Fibroblast of gingiva (primary cell): ENCODE results near the gene TTC36.
"Not testable (repeated sequence)": the region's sequence is repeated elsewhere in the genome, so short reads cannot be mapped to it uniquely, and the experiment has no call there.

Experiments
- DNase-seq: peaks from one replicate; pipeline ENCODE4 v3.0.0-alpha.2; 2011; ENCODE audit warnings: low read depth

The TTC36 gene

DNA sequence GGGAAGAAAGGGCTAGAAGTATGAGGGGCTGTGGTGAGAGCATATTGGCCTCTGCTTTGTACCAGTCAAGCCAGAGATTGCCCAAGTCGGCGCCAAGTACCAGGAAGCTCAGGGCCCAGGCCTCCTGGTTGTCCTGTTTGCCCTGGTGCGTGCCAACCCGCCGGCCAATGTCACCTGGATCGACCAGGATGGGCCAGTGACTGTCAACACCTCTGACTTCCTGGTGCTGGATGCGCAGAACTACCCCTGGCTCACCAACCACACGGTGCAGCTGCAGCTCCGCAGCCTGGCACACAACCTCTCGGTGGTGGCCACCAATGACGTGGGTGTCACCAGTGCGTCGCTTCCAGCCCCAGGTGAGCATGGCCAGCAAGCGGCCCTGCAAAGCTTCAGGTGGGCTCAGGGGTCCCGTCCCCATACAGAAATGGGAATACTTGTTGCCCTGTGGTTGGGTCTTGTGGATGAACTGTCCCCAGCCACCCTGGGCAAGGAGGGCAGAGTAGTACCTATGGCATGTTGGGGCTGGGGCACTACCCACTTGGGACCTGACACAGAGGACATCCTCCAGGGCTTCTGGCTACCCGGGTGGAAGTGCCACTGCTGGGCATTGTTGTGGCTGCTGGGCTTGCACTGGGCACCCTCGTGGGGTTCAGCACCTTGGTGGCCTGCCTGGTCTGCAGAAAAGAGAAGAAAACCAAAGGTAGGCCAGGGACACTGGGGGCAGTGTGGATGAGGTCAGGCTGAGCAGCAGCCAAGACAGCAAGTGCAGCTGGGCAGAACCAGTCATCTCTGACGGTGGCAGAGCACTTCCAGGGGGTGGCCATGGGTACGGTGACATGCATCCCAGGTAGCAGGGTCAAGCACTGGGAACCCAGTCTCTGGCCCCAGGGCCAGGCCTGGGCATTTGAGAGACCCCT is 5.8 kb downstream of the TTC36 start:
- DNase-seq, result no peak

DNA sequence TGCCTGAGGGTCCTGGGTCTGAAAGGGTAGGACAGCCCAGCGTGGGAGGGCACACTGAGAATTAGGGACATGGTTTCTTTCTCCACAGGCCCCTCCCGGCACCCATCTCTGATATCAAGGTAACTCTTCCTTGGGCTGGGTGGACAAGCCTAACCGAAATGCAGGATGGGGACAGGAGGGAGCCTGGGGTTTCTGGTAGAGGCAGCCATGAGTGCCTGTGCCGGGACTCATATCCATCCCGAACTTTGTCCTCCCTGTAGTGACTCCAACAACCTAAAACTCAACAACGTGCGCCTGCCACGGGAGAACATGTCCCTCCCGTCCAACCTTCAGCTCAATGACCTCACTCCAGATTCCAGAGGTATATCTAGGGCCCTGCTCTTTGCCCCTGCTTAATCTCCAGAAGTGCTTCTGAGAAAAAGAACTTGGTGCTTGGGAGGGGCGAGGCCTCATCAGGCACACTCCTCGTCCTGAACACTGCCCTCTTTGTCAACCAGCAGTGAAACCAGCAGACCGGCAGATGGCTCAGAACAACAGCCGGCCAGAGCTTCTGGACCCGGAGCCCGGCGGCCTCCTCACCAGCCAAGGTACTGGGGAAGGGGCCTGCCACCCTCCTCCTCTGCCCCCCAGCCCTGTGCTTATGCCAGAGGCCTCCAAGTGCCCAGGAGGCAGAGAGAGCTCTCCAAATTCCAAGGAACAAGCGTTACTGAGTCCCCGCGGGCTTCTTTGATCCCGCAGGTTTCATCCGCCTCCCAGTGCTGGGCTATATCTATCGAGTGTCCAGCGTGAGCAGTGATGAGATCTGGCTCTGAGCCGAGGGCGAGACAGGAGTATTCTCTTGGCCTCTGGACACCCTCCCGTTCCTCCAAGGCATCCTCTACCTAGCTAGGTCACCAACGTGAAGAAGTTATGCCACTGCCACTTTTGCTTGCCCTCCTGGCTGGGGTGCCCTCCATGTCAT is 6.8 kb downstream of the TTC36 start:
- no peak for DNase-seq

DNA sequence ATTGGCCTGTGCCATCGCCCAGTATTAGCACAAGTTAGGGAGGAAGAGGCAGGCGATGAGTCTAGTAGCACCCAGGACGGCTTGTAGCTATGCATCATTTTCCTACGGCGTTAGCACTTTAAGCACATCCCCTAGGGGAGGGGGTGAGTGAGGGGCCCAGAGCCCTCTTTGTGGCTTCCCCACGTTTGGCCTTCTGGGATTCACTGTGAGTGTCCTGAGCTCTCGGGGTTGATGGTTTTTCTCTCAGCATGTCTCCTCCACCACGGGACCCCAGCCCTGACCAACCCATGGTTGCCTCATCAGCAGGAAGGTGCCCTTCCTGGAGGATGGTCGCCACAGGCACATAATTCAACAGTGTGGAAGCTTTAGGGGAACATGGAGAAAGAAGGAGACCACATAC is 8.0 kb downstream of the TTC36 start:
- no peak for DNase-seq

DNA sequence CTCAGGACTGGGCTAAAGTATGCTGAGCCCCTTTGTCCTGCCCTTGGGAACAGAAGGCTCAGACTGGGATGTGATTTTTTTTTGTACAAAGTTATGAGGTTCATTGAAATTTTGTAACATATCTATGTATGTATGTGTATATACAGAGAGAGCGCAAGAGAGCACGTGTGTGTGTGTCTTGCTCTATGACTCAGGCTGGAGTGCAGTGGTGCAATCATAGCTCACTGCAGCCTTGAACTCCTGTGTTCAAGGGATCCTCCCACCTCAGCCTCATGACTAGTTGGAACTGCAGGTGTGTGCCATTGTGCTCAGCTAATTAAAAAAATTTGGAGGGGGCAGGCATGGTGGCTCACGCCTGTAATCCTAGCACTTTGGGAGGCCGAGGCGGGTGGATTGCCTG is 9.5 kb downstream of the TTC36 start:
- DNase-seq, result no peak

DNA sequence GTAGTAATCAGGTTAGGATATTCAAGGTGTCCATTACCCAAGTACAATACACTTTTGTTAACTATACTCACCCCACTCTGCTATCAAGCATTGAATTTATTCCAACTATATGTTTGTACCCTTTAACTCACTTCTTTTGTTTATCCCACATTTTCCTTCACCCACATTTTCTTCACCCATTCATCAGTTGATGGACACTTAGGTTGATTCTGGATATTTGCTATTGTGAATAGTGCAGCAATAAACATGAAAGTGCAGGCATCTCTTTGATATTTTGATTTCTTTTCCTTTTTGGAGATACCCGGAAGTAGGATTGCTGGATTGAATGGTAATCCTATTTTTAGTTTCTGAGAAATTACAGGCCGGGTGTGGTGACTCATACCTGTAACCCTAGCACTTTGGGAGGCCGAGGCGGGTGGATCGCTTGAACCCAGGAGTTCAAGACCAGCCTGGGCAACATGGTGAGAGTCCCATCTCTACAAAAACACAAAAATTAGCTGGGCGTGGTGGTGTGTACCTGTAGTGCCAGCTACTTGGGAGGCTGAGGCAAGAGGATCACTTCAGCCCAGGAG is 10.2 kb downstream of the TTC36 start:
- DNase-seq, result no peak

DNA sequence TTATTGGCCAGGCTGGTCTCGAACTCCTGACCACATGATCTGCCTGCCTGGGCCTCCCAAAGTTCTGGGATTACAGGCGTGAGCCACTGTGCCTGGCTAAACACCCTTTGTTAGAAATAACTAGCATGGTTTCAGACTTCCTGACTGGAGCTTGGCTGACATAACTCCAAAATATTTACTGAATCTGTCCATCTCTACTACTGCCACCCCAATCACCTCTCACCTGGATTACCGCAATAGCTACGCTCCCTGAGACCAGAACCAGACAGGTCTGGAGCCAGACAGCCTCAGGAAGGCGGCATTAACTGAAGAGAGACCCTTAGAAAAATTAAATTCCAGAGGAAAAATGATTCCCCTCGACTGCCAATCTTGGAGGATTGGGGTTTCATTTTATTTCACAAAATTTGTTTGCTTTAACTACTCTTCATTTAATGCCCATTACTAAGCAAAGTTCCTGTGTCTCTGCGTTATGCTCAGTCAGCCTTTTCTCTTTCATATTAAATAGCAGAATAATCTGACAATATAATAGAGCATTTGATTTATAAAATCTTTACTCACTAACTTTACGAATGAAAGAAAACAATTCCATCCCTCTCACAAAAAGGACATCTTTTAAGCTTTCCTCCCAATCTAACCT is 16.9 kb downstream of the TTC36 start:
- no peak for DNase-seq

DNA sequence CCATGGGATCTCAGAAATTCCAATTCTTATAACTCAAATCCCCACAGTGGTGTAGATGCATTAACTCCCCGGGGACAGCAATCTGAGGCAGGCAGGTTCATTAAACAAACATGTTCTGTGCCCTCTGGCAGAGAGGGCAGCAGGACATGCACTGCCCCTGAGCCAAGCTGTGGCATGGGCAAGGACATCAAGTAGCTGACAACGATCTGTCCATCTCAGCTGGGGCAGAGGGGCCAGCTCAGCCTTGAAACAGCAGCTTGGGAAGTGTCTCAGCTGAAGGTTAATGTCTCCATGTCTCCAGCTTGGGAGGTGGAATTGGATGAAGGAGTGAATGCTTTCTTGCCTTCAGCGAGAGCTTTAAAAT is 17.4 kb downstream of the TTC36 start:
- DNase-seq, result no peak

DNA sequence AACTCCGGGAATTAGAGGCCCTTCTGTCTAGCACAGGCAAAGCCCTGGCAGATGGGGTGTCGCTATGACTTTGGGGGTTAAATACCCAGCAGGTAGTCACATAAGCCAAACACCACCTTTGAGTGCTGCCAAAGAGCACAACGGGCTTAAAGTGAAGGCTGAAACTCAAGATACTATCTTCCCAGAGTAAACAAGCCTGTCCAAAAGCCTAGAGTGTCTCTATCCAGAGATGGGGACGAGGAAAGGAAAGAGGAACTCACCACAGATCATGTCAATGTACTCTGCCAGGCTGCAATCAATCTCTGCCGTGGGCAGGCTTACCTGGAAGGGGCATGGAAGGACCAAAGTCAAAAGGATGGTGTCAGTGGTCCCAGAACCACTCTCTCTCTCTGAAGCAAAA is 18.3 kb downstream of the TTC36 start:
- no peak for DNase-seq

DNA sequence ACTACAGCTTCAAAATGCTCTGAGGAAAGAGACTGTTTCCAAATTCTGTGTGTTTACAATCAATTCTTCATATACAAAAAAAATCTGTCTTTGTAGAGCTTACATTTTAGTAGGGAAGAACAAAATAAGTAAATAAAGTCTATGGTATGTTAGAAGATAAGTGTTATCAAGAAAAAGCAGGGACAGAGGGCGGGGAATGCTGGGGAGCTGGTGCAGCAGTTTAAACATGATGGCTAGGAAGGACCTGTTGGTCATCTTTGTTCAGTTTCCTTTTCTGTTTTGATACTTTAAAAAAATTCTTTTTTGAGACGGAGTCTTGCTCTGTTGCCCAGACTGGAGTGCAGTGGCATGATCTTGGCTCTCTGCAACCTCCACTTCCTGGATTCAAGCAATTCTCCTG is 19.9 kb downstream of the TTC36 start:
- DNase-seq, result no peak

DNA sequence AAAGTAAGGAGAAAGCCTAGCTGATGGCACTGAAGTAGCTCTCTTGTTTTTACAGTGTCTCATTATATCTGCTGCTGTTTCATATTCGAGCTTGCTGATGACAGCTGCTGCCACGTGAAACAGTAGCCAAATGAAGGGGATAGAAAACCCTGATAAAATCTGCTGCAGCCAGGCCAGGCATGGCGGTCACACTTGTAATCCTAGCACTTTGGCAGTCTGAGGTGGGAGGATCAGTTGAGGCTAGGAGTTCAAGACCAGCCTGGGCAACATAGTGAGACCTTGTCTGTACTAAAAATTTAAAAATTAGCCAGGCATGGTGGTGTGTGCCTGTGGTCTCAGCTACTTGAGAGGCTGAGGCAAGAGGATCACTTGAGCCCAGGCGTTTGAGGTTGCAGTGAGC is 25.1 kb downstream of the TTC36 start:
- no peak for DNase-seq

DNA sequence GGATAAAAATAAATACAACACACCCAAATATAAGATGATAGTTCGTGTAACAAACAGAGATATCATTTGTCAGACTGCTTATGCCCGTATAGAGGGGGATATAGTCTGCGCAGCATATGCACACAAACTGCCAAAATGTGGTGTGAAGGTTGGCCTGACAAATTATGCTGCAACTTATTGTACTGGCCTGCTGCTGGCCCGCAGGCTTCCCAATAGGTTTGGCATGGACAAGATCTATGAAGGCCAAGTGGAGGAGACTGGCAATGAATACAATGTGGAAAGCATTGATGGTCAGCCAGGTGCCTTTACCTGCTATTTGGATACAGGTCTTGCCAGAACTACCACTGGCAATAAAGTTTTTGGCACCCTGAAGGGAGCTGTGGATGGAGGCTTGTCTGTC is 33.5 kb downstream of the TTC36 start:
- DNase-seq, result no peak

DNA sequence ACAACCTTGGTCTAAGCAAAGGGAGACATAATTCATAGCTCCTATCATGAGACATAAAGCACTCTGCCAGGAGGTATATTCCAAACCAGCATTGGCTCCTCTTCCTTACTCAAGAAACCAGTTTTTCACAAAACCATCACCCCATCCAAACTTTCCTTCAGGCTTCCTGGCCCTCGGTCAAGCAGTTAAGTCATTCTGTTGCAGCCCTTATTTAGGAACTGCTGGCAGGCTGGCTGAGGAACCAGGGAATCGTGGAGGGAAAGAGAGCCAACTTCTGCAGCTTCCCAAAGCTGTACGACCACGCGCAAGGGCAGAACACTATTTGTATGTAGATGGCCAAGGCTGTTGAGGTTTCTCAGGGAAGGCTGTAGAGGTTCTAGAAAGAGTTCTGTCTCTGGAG is 37.8 kb downstream of the TTC36 start:
- no peak for DNase-seq

DNA sequence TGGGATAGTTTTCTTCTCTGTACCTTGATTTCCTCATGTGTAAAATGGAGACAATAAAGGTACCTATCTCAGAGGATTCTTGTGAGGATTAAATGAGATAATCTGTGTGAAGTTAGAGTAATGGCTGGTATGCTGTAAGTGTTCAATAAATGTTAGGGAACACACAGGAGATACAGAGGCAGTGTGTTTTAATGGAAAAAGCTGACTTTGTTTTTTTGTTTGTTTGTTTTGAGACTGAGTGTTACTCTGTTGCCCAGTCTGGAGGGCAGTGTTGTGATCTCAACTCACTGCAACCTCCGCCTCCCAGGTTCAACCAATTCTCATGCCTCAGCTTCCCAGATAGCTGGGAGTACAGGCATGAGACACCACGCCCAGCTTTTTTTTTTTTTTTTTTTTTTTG is 42.4 kb downstream of the TTC36 start:
- DNase-seq, result no peak

DNA sequence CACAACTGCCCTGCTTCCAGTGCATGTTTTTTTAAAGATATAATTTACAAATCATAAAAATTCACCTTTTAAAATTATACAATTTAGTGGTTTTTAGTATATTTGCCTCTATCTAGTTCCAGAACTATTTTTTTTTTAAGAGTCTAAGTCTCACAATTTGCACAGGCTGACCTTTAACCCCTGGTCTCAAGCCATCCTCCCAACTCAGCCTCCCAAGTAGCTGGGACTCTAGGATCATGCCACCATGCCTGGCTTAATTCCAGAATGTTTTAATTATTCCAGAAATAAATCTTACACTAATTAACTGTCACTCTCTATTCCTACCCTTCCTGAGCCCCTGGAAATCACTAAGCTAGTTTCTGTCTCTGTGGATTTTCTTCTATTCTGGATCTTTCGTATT is 43.5 kb downstream of the TTC36 start:
- no peak for DNase-seq

DNA sequence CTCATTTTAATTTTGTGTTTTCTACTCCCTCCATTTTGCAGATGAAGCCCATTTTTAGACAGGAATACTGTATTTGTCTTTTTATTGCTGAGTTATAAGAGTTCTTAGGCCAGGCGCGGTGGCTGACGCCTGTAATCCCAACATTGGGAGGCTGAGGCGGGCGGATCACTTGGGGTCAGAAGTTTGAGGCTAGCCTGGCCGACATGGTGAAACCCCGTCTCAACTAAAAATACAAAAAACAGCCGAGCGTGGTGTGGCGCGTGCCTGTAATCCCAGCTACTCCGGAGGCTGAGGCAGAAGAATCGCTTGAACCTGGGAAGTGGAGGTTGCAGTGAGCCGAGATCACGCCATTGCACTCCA is 44.4 kb downstream of the TTC36 start:
- DNase-seq, result not testable (repeated sequence)

DNA sequence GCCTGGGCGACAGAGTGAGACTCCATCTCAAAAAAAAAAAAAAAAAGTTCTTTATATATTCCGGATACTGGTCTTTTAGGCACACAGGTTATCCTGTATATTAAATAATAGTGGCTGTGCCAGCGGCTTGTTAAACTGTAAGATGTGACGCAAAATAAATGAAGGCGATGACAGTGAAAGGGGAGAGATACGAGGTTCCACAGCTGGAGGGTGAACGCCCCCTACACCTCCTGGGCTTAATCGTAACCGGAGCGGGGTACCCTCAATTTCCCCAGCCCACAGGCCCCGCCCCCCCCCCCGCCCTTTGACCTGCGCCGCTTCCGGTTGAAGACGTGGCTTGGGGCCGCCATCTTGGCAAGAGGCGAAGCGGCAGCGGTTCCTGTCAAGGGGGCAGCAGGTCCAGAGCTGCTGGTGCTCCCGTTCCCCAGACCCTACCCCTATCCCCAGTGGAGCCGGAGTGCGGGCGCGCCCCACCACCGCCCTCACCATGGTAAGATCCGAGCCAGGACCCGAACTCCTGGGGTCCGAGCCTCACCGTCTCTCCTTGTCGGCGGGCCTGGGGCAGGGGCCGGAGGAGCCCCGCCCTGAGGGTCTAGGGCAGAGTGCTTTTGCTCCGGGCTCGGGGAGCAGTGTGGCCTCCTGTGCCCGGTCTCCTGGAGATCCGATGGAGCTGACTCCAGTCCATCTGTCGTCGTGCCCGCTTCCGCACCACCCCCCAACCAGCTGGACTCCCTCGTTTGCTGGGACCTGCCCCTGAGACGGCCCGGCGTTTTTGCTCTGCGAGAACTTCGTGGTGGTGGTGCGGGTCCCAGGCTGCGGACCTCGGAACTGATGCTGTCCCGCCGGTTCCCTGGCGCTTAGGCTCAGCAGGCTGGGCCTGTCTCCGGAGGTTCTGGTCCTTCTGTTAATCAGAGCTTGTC is 45.0 kb downstream of the TTC36 start, which contains the start of gene ARCN1:
Gene ARCN1, plus strand, starts transcription at position 349 of the 920 bp plus-strand sequence. Its CDS starts 139 bp downstream, at position 488.
- DNase-seq, result peak; percentile 74

DNA sequence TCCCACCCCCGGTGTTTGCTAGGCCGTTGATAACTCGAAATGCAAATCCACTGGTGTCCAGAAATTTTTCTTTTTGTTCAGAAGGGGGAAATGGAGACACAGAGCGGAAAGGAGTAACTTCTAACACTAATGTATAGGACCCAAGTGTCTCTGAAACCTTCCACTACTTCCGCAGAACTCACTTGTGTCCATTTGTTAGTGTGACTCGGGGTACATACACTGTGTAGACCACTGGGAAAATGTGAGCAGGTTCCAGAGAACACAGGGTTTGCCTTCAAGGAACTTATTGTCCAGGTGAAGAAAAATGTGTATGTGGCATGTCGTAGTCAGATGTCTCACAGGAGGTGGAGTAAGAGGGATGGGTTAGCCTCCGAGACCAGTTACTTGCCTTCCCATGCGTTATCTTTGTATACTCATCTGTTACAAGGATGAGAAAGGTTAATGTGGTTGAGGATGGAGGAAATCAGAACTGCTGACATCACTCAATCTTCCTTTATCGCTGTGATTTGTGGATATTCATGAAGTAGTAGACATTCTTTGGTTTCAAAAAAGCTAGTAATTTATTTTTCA is 45.8 kb downstream of the TTC36 start:
- peak; percentile 39 for DNase-seq

DNA sequence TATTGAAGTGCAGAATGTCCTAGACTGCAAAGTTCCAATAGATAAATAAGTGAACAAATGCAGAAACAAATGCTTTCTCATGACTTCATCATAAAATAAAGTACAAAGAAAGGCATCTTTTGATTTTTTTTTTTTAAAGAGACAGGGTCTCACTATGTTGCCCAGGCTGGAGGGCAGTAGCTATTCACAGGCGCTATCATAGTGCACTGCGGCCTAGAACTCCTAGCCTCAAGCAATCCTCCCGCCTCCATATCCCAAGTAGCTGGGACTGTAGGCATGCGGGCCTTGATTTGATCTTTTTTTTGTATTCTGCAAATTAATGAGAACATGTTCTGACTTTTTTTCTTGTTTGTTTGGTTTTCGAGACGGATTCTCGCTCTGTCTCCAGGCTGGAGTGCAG is 47.4 kb downstream of the TTC36 start:
- DNase-seq, result no peak

DNA sequence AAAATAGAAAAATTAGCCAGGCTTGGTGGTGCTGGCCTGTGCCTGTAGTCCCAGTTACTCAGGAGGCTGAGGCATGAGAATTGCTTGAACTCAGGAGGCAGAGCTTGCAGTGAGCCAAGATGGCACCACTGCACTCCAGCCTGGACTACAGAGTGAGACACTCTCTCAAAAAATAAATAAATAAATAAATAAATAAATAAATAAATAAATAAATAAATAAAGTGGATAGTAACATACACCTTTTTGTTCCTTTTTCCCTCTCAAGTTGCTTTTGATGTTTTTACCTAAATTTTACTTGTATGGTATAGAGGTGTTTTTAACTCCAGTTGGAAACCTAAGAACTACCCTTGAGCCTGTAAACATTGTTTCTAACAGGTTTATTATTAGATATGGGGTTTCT is 50.7 kb downstream of the TTC36 start:
- DNase-seq, result not testable (repeated sequence)
